Pancreas (tissue), 10 donors: ENCODE measurements around the gene SMCHD1. TPM values are rescaled to one million over a fixed set of nuclear protein-coding genes. Genes with fewer than 3 reads are reported as not detected.

Source experiments
- ATAC-seq, 4 donors: fragments of 200-7000 bp; cut with Tn5 transposase; one replicate each; pipeline versions ENCODE4 v1.8.0 to v1.9.1; 2020; ENCODE audit warnings: mild to moderate bottlenecking in 4 of 4, moderate library complexity in 4 of 4
- DNase-seq, 6 donors: peaks; one replicate each; pipeline ENCODE4 v3.0.0-alpha.2; 2020
- FAIRE-seq: peaks from 2 replicates; lab custom pipeline; 2012; peaks lifted over from hg19 to GRCh38; lab: Jason Lieb, UNC
- H3K27ac ChIP-seq, 4 donors: fragments of 200-600 bp; sonication (generic); 1 replicate in 3 of 4; 2 replicates in 1 of 4; pipeline versions ENCODE4 v1.5.0 to v1.8.0; 2020
- H3K27me3 ChIP-seq, 4 donors: fragments of 200-600 bp; one replicate each; pipeline ENCODE4 v1.8.0; 2021
- H3K36me3 ChIP-seq, 3 donors: fragments of 200-600 bp; sonication (generic) in 1 of 3; one replicate each; pipeline versions ENCODE4 v1.5.0 to v1.8.0; 2020 to 2021
- H3K4me1 ChIP-seq, 3 donors: fragments of 200-600 bp; one replicate each; pipeline ENCODE4 v1.8.0; 2021
- H3K4me3 ChIP-seq, 4 donors: fragments of 200-600 bp; sonication (generic) in 2 of 4; one replicate each; pipeline versions ENCODE4 v1.5.0 to v1.8.0; 2020 to 2021
- H3K9me3 ChIP-seq, 4 donors: fragments of 200-600 bp; one replicate each; pipeline ENCODE4 v1.8.0; 2021
- WGBS, 2 donors: extraction: QIAGEN DNeasy Blood & Tissue Kit; methylation state at CpG; one replicate each; pipeline ENCODE4 v1.1.7; 2013; 5-methylcytosine and 5-hydroxymethylcytosine counted together
- intact Hi-C, 3 donors: fragments of 100-400 bp; cut with DNase I; formaldehyde crosslinking; loops; one replicate each; pipeline versions ENCODE4 v1.11.1 to v1.14.2; 2022
- polyA plus RNA-seq, 2 donors: library from polyadenylated mRNA; stranded (reverse); fragments of 200-250 nt; gene quantifications; one replicate each; pipeline ENCODE4 v1.2.3, GENCODE V29; 2013
- total RNA-seq, 6 donors: library from RNA; stranded (reverse); fragmentation: NEBNext Ultra II Directional in 4 of 6; extraction: Animal tissue kit (Norgen Biotek cat#: 25700) in 4 of 6; gene quantifications; one replicate each; pipeline versions ENCODE4 v1.2.1 to v1.2.4, GENCODE V29; 2021 to 2023
- TF ChIP-seq, protein P1 (sequence below), 4 donors: fragments of 200-600 bp; sonication (generic) in 3 of 4; IDR thresholded peaks; one replicate each; pipeline versions ENCODE4 v1.5.0 to v1.8.0; 2021; ENCODE audit warnings: antibody characterized with exemption in 4 of 4
- donor health status: healthy with polysubstance abuse.
- donor health status: DM: no; HTN: no; CAD: no; lungs with moderate emphysema.
- donor health status: DM: no; HTN: no; CAD: no.
- donor health status: control.
- donor health status: control.
- donor health status: Bipolar disorder and iron deficiency.
- donor health status: DM: yes; HTN: yes; CAD: no.
- donor health status: DM: no; HTN: no; CAD: no.
- donor health status: DM: no; HTN: no; CAD: no.
- donor health status: DM: yes; HTN: yes; CAD: no.

The SMCHD1 gene
- total and polyA plus RNA-seq, 8 donors: 6.6 to 32.7 (median 25.2) TPM

DNA sequence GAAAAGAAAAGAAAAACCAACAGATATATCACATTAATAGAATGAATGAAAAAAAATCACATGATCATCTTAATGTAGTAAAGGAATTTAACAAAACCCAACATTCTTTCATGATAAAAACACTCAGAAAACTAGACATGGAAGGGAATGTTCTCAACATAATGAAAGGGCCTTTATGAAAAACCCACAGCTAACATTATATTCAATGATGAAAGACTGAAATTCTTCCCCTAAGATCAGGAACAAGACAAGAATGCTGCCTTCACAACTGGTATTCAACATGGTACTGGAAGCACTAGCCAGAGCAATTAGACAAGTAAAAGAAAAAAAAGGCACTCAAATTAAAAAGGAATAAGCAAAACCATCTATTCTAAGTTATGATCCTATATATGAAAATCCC lies 162.8 kb downstream of the SMCHD1 start:
- Histone ChIP-seq H3K27me3 (no peaks in the 10 kb centered on the region), H3K27ac (no peak overlapping the region), H3K36me3 (no peaks in the 10 kb centered on the region), H3K9me3 (no peaks in the 10 kb centered on the region), H3K4me3 (no peak overlapping the region), H3K4me1 (no peaks in the 10 kb centered on the region)
- FAIRE-seq (no peak), DNase-seq (no peak), ATAC-seq (no peak)
- intact Hi-C loops: no loop called here
- TF ChIP-seq, protein P1, sequence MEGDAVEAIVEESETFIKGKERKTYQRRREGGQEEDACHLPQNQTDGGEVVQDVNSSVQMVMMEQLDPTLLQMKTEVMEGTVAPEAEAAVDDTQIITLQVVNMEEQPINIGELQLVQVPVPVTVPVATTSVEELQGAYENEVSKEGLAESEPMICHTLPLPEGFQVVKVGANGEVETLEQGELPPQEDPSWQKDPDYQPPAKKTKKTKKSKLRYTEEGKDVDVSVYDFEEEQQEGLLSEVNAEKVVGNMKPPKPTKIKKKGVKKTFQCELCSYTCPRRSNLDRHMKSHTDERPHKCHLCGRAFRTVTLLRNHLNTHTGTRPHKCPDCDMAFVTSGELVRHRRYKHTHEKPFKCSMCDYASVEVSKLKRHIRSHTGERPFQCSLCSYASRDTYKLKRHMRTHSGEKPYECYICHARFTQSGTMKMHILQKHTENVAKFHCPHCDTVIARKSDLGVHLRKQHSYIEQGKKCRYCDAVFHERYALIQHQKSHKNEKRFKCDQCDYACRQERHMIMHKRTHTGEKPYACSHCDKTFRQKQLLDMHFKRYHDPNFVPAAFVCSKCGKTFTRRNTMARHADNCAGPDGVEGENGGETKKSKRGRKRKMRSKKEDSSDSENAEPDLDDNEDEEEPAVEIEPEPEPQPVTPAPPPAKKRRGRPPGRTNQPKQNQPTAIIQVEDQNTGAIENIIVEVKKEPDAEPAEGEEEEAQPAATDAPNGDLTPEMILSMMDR (IDR thresholded peaks at IDR 0.05): no peak

DNA sequence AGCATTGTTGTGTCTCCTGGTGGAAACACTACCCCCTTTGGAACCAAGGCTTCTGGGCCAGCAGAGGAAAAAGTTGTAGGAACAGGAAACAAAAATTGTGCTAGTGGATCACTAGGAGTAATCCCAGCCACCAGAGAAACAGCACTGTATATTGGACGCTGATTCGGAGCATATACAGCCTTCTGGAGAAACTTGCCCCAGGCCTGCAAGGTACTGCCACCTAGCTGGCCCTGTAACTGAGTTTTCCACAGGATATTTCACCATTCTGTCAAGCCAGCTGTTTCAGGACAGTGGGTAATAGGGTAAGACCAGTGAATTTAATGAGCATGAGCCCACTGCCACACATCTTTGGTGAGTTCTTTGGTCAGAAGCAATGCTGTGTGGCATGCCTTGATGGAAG lies 166.2 kb downstream of the SMCHD1 start:
- FAIRE-seq: no peak
- Histone ChIP-seq H3K27me3 (no peaks in the 10 kb centered on the region), H3K4me1 (no peaks in the 10 kb centered on the region), H3K4me3 (no peak overlapping the region), H3K36me3 (no peaks in the 10 kb centered on the region), H3K9me3 (no peaks in the 10 kb centered on the region), H3K27ac (no peak overlapping the region)
- TF ChIP-seq, protein P1 (IDR thresholded peaks at IDR 0.05): no peak
- ATAC-seq: no peak
- 89 to 96% methylated on average over 2 of the region's 2 CpGs for WGBS, 2 donors
- no peak for DNase-seq
- intact Hi-C loops: no loop called here

DNA sequence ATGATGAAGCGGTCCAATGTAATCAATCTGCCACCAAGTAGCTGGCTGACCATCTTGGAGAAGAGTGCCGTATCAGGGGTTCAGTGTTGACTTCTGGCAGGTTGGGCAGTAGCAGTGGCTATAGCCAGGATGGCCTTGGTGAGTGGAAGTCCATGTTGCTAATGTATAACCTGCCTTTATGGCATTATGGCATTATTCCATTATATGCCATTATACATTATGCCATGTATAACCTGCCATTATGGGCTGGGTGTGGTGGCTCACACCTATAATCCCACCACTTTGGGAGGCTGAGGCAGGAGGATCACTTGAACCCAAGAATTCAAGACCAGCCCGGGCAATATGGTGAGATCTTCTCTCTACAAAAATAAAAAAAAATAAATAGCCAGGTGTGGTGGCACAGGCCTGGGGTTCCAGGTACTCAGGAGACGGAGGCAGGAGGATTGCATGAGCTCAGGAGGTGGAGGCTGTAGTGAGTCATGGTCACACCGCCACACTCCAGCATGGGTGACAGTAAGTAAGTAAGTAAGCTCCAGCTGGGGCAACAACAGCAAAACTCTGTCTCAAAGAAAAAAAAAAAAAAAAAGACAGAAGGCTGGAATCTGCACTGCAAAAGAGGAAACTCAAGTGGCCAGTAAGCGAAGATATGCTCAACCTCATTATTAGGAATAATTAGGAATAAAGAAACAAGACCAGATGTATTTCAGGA lies 166.8 kb downstream of the SMCHD1 start:
- TF ChIP-seq, protein P1 (IDR thresholded peaks at IDR 0.05): no peak
- DNase-seq: no peak
- no peak overlapping the region for H3K27ac ChIP-seq
- no peaks in the 10 kb centered on the region for H3K36me3 ChIP-seq
- no peaks in the 10 kb centered on the region for H3K9me3 ChIP-seq
- WGBS, 2 donors: 80 to 96% methylated on average over 6 of the region's 6 CpGs
- H3K4me3 ChIP-seq: no peak overlapping the region
- no peak for ATAC-seq
- H3K27me3 ChIP-seq: no peaks in the 10 kb centered on the region
- intact Hi-C loops: no loop called here
- no peak for FAIRE-seq
- H3K4me1 ChIP-seq: no peaks in the 10 kb centered on the region

DNA sequence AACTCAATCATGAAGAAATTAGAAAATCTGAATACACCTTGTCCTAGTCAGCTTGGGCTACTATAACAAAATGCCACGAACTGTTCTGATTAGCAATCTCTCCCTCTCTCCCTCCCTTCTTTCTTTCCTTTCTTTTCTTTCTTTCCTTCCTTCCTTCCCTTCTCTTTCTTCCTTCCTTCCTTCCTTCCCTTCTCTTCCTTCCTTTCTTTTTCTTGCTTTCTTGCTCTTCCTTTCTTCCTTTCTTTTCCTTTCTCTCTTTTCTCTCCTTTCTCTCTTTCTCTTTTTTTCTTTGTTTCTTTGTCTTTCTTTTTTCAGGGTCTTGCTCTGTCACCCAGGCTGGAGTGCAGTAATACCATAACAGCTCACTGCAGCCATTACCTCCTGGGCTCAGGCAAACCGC lies 167.7 kb downstream of the SMCHD1 start:
- DNase-seq: no peak
- 78 to 84% methylated on average over 2 of the region's 2 CpGs for WGBS, 2 donors
- no peak for ATAC-seq

DNA sequence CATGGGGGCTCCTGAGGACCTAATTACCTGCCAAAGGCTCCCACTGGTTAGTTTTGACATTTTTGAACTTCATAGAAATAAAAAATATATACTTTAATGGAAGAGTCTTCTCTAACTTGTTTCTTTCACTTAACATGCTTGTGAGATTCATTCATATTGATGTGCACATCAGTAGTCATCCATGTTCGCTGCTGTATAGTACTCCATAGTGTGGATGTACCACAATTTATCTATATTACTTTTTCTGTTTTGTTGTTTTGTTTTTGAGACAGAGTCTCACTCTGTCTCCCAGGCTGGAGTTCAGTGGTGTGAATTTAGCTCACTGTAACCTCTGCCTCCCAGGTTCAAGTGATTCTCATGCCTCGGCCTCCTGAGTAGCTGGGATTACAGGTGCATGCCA lies 168.4 kb downstream of the SMCHD1 start:
- Histone ChIP-seq H3K27me3 (no peaks in the 10 kb centered on the region), H3K4me3 (no peak overlapping the region), H3K36me3 (no peaks in the 10 kb centered on the region), H3K9me3 (no peaks in the 10 kb centered on the region), H3K27ac (no peak overlapping the region), H3K4me1 (no peaks in the 10 kb centered on the region)
- intact Hi-C loops: no loop called here
- no peak for FAIRE-seq
- DNase-seq: no peak
- WGBS, 2 donors: 94 to 95% methylated on average over 2 of the region's 2 CpGs
- TF ChIP-seq, protein P1 (IDR thresholded peaks at IDR 0.05): no peak
- no peak for ATAC-seq

More for the DNA sequence above, 167.7 kb downstream of the SMCHD1 start:
- intact Hi-C loops: no loop called here
- FAIRE-seq: no peak
- no peak overlapping the region for H3K27ac ChIP-seq
- TF ChIP-seq, protein P1 (IDR thresholded peaks at IDR 0.05): no peak
- H3K4me3 ChIP-seq: no peak overlapping the region
- H3K4me1 ChIP-seq: no peaks in the 10 kb centered on the region
- no peaks in the 10 kb centered on the region for H3K9me3 ChIP-seq
- no peaks in the 10 kb centered on the region for H3K36me3 ChIP-seq
- H3K27me3 ChIP-seq: no peaks in the 10 kb centered on the region
